ENCODE measurements around the gene CECR2.

CECR2 gene

GRCh38 chr22:17369439-17370025 is at the start of gene CECR2:
Gene CECR2, plus strand, starts transcription at chr22:17369460. Its CDS starts 324 bp downstream, at chr22:17369784.
- no peak for DNase-seq (ENCODE audit: low read depth)

GRCh38 chr22:17319546-17319945 is 49.7 kb upstream of the CECR2 start:
- no peak for DNase-seq (ENCODE audit: low read depth)

GRCh38 chr22:17322511-17322910 is 46.7 kb upstream of the CECR2 start:
- DNase-seq (ENCODE audit: low read depth): no peak

- DNase-seq (ENCODE audit: low read depth): no peak
Observed at GRCh38 chr22:17331690-17332089, 37.6 kb upstream of the CECR2 start.

GRCh38 chr22:17332109-17332800 is 37.0 kb upstream of the CECR2 start:
- DNase-seq (ENCODE audit: low read depth): no peak

- DNase-seq (ENCODE audit: low read depth): no peak
Observed at GRCh38 chr22:17334059-17334458, 35.2 kb upstream of the CECR2 start.

GRCh38 chr22:17334983-17335382 is 34.3 kb upstream of the CECR2 start:
- no peak for DNase-seq (ENCODE audit: low read depth)

- no peak for DNase-seq (ENCODE audit: low read depth)
Observed at GRCh38 chr22:17336061-17336460, 33.2 kb upstream of the CECR2 start.

- no peak for DNase-seq (ENCODE audit: low read depth)
Observed at GRCh38 chr22:17337639-17338038, 31.6 kb upstream of the CECR2 start.

GRCh38 chr22:17339095-17339693 is 30.1 kb upstream of the CECR2 start:
- no peak for DNase-seq (ENCODE audit: low read depth)

GRCh38 chr22:17342361-17342760 is 26.9 kb upstream of the CECR2 start:
- no peak for DNase-seq (ENCODE audit: low read depth)

- DNase-seq (ENCODE audit: low read depth): no peak
Observed at GRCh38 chr22:17343766-17344165, 25.5 kb upstream of the CECR2 start.

- DNase-seq (ENCODE audit: low read depth): no peak
Observed at GRCh38 chr22:17346578-17346977, 22.7 kb upstream of the CECR2 start.

- no peak for DNase-seq (ENCODE audit: low read depth)
Observed at GRCh38 chr22:17347724-17348123, 21.5 kb upstream of the CECR2 start.

GRCh38 chr22:17348464-17349103 is 20.7 kb upstream of the CECR2 start:
- no peak for DNase-seq (ENCODE audit: low read depth)

- no peak for DNase-seq (ENCODE audit: low read depth)
Observed at GRCh38 chr22:17349172-17349571, 20.1 kb upstream of the CECR2 start.

GRCh38 chr22:17350292-17350691 is 19.0 kb upstream of the CECR2 start:
- no peak for DNase-seq (ENCODE audit: low read depth)

GRCh38 chr22:17352798-17353197 is 16.5 kb upstream of the CECR2 start:
- DNase-seq (ENCODE audit: low read depth): no peak

- DNase-seq (ENCODE audit: low read depth): no peak
Observed at GRCh38 chr22:17357688-17358087, 11.6 kb upstream of the CECR2 start.

- DNase-seq (ENCODE audit: low read depth): no peak
Observed at GRCh38 chr22:17358415-17358814, 10.8 kb upstream of the CECR2 start.

- DNase-seq (ENCODE audit: low read depth): no peak
Observed at GRCh38 chr22:17359501-17359900, 9.8 kb upstream of the CECR2 start.

- DNase-seq (ENCODE audit: low read depth): no peak
Observed at GRCh38 chr22:17366329-17366728, 2.9 kb upstream of the CECR2 start.

GRCh38 chr22:17366830-17367229 is 2.4 kb upstream of the CECR2 start:
- DNase-seq (ENCODE audit: low read depth): no peak

All from non-pigmented ciliary epithelial cell (primary cell).